Measurements from ENCODE around the gene LTBP1. TPM values are rescaled to one million over a fixed set of nuclear protein-coding genes. Genes with fewer than 3 reads are reported as not detected.

Gene LTBP1
- total RNA-seq, 2 donors from 2014 or later = 0.04 to 0.29 TPM

DNA sequence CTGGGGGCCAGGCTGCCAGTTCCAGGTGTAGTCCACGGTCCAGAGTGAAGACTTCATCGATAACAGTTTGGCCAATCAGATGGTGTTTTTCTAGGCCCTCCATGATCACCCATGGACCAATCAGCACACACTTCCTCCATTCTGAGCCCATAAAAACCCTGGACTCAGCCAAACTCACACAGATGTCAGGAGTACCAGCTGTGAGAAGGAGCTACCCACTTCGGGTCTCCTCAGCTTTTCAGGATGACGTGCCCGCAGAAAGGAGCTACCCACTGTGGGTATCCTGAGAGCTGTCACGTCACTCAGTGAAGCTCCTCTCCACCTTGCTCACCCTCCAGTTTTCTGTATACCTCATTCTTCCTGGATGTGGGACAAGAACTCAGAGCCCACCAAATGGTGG is 319.7 kb downstream of the LTBP1 start:
- Mint-ChIP-seq H3K27me3 (peaks cover 4% of the 10 kb centered on the region), H3K36me3 (ENCODE audit: low read depth) (no peaks in the 10 kb centered on the region), H3K27ac (no peak overlapping the region), H3K4me1 (no peaks in the 10 kb centered on the region), H3K4me3 (no peak overlapping the region), H3K9me3 (no peaks in the 10 kb centered on the region)
- ATAC-seq (replicated peaks) = no peak

- no peak overlapping the region for H3K4me3 Mint-ChIP-seq
- peaks cover 2% of the 10 kb centered on the region for H3K27me3 Mint-ChIP-seq
- no peaks in the 10 kb centered on the region for H3K9me3 Mint-ChIP-seq
- peaks cover 4% of the 10 kb centered on the region for H3K4me1 Mint-ChIP-seq
- H3K36me3 Mint-ChIP-seq (ENCODE audit: low read depth) = no peaks in the 10 kb centered on the region
- no peak overlapping the region for H3K27ac Mint-ChIP-seq
- no peak for ATAC-seq (replicated peaks)
Measured at GRCh38 chr2:33267043-33267442, 320.3 kb downstream of the LTBP1 start.

DNA sequence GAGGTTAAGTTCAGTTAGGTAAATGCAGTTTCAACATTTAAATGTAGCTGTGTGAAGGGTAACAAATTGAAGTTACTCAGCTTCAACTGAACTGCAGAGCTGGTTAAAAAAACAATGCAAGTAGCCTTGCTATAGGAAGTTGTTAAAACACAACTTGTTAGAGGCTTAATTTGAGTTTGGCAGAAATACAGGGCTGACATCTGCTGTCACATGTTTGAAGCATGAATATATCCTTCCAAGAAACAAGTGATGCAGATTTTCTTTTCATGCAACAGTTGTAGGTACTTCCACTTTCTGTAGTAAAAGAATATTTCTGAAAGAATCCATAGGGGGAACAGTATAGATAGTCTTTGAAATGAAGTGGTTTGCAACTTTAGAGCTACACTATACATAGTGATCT is 321.0 kb downstream of the LTBP1 start:
- Mint-ChIP-seq H3K4me3 (no peak overlapping the region), H3K4me1 (peaks cover 4% of the 10 kb centered on the region), H3K9me3 (no peaks in the 10 kb centered on the region), H3K36me3 (ENCODE audit: low read depth) (no peaks in the 10 kb centered on the region), H3K27me3 (peaks cover 2% of the 10 kb centered on the region), H3K27ac (no peak overlapping the region)
- no peak for ATAC-seq (replicated peaks)

DNA sequence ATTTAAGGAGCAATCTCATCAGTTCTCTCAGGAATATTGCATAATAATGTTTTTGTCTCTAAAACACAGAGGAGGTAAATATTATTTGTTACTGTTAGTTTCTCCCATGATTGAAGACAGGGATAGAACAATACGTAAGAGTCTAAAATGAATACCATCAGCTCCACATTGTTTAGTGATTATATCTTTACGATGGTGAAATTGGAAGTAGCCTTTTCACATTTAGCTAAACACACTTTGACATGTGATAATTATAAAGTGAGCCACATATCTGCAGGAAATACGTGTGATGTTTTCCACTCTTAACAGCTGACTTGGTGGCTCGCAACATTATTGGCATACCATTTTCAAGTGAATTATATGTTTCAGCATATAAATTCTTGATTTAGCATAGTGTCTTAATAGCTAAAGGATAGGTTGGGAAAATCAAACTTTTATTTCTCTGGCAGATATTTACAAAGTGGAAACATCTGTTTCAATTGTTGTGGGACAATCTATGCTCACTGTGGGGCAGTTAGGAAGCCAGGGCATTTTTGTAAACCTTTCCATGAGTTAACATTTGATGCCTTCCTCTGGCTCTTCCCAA is 321.6 kb downstream of the LTBP1 start:
- Mint-ChIP-seq H3K4me1 (peaks cover 4% of the 10 kb centered on the region), H3K36me3 (ENCODE audit: low read depth) (no peaks in the 10 kb centered on the region), H3K9me3 (no peaks in the 10 kb centered on the region)

GRCh38 chr2:33272001-33272400 is 325.2 kb downstream of the LTBP1 start:
- peak; percentile 73 for ATAC-seq (replicated peaks)
- no peaks in the 10 kb centered on the region for H3K9me3 Mint-ChIP-seq
- peak overlapping the region; percentile 37 for H3K4me3 Mint-ChIP-seq
- H3K36me3 Mint-ChIP-seq (ENCODE audit: low read depth) = no peaks in the 10 kb centered on the region
- peak overlapping the region; percentile 48 for H3K27ac Mint-ChIP-seq
- H3K27me3 Mint-ChIP-seq = peaks cover 2% of the 10 kb centered on the region
- peaks cover 10% of the 10 kb centered on the region for H3K4me1 Mint-ChIP-seq

More for the DNA sequence above, 321.6 kb downstream of the LTBP1 start:
- ATAC-seq (replicated peaks) = no peak
- Mint-ChIP-seq H3K27ac (no peak overlapping the region), H3K4me3 (no peak overlapping the region), H3K27me3 (peaks cover 2% of the 10 kb centered on the region)

DNA sequence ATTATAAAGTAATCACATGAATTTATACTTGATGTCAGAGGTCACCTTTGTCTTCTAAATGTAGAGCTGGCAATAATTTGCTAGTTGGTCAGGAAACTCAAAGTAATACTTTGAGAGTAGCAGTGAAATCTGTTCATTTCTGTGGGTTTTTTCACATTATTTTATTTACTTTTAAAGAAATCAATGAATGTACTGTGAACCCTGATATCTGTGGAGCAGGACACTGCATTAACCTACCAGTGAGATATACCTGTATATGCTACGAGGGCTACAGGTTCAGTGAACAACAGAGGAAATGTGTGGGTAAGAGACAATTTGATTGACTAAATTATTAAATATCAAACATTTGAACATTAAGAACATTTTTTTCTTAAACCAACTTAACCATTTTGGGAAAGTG is 326.7 kb downstream of the LTBP1 start:
- H3K9me3 Mint-ChIP-seq = no peaks in the 10 kb centered on the region
- H3K4me1 Mint-ChIP-seq = peaks cover 10% of the 10 kb centered on the region
- no peak for ATAC-seq (replicated peaks)
- no peak overlapping the region for H3K4me3 Mint-ChIP-seq
- peaks cover 2% of the 10 kb centered on the region for H3K27me3 Mint-ChIP-seq
- H3K27ac Mint-ChIP-seq = no peak overlapping the region
- H3K36me3 Mint-ChIP-seq (ENCODE audit: low read depth) = no peaks in the 10 kb centered on the region

GRCh38 chr2:33274524-33274923 is 327.8 kb downstream of the LTBP1 start:
- Mint-ChIP-seq H3K9me3 (no peaks in the 10 kb centered on the region), H3K27ac (peak overlapping the region; percentile 48), H3K4me3 (no peak overlapping the region), H3K36me3 (ENCODE audit: low read depth) (no peaks in the 10 kb centered on the region), H3K27me3 (peaks cover 2% of the 10 kb centered on the region), H3K4me1 (peaks cover 10% of the 10 kb centered on the region)
- ATAC-seq (replicated peaks) = no peak

DNA sequence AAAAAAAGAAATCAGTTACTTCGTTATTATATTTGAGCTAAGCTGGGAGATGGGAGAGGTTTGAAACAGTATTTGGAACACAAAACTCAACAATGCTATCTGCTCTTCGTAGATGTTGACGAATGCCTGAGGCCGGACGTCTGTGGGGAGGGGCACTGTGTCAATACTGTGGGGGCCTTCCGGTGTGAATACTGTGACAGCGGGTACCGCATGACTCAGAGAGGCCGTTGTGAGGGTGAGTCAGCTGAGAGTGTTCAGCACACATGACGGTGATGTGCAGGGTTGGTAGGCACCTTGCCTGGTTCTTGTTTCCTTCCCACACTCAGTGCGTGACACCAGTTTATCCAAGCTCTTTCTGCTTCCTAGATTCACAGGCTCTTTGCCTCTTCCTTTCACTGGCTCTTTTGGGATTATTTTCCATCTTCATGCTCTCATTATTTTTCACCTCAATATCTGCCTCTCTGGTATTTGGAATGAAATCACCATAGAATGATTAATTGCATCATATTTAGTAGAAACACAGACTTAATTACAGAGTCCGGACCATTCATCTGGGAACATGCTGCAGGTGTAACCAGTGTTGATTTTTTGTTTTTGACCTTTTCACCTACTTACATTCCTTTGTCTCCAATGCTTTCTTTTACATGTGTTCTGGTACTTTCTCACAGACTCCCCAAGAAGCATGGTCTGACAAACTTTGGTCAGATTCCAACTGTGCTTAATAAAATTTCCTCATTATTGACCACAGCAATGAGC is 329.1 kb downstream of the LTBP1 start:
- peak overlapping the region; percentile 85 for H3K27ac Mint-ChIP-seq
- peak; percentile 94 for ATAC-seq (replicated peaks)
- H3K27me3 Mint-ChIP-seq = no peaks in the 10 kb centered on the region
- peak overlapping the region; percentile 42 for H3K4me3 Mint-ChIP-seq
- H3K9me3 Mint-ChIP-seq = no peaks in the 10 kb centered on the region
- H3K36me3 Mint-ChIP-seq (ENCODE audit: low read depth) = no peaks in the 10 kb centered on the region
- H3K4me1 Mint-ChIP-seq = peaks cover 10% of the 10 kb centered on the region

- Mint-ChIP-seq H3K36me3 (ENCODE audit: low read depth) (no peaks in the 10 kb centered on the region), H3K9me3 (no peaks in the 10 kb centered on the region), H3K4me1 (peaks cover 6% of the 10 kb centered on the region), H3K27me3 (no peaks in the 10 kb centered on the region), H3K27ac (peak overlapping the region; percentile 72), H3K4me3 (no peak overlapping the region)
- no peak for ATAC-seq (replicated peaks)
Measured at GRCh38 chr2:33277002-33277426, 330.3 kb downstream of the LTBP1 start.

- Mint-ChIP-seq H3K9me3 (no peaks in the 10 kb centered on the region), H3K4me3 (no peak overlapping the region), H3K27ac (no peak overlapping the region), H3K36me3 (ENCODE audit: low read depth) (no peaks in the 10 kb centered on the region), H3K4me1 (peaks cover 6% of the 10 kb centered on the region), H3K27me3 (no peaks in the 10 kb centered on the region)
- ATAC-seq (replicated peaks) = no peak
Measured at GRCh38 chr2:33278245-33278943, 331.6 kb downstream of the LTBP1 start.

DNA sequence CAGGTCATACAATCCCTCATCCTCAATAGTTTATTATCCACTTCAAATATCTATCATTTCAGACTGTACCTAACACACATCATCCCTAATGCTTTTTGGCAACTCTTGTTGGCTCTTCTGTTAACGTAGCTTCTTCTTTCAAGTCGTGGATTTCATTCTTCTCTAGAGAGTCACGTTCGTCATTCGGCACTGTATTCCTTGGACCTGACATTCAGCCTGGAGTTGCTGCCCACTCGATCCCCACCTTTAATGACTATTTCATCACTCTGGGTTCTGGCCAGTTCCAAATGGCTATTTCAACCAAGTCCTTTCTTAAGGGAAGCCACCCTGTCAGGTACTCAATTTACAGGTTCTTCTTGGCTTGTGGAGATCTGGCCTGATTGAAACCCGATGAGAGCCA is 337.5 kb downstream of the LTBP1 start:
- no peaks in the 10 kb centered on the region for H3K9me3 Mint-ChIP-seq
- H3K36me3 Mint-ChIP-seq (ENCODE audit: low read depth) = no peaks in the 10 kb centered on the region
- H3K4me3 Mint-ChIP-seq = no peak overlapping the region
- no peak for ATAC-seq (replicated peaks)
- no peaks in the 10 kb centered on the region for H3K4me1 Mint-ChIP-seq
- H3K27me3 Mint-ChIP-seq = peaks cover 6% of the 10 kb centered on the region
- H3K27ac Mint-ChIP-seq = no peak overlapping the region

DNA sequence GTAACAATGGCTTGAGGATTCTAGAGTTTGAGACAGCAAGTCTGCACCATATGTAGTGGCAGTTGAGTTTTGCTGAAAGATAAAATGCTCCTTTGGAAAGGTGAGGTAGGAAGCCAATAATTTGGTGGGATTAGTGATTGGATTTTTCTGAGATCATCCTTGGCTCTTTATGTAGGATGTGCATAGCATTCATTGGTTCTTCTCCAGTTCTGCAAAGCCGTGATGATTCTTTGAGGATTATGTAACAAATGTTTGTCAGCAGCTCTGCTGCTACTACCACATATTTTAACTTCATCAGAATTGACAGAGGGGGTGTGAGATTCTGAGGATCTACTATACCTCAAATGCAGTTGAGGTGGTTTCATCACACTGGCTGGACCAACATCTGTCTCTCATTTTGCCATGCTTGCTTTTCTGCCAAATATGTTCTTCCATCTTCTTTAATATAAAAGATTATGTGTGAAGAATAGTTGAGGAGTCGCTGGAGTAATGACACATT is 340.8 kb downstream of the LTBP1 start:
- Mint-ChIP-seq H3K4me3 (no peak overlapping the region), H3K27ac (no peak overlapping the region), H3K27me3 (peaks cover 11% of the 10 kb centered on the region), H3K4me1 (no peaks in the 10 kb centered on the region), H3K9me3 (no peaks in the 10 kb centered on the region), H3K36me3 (ENCODE audit: low read depth) (no peaks in the 10 kb centered on the region)
- no peak for ATAC-seq (replicated peaks)

DNA sequence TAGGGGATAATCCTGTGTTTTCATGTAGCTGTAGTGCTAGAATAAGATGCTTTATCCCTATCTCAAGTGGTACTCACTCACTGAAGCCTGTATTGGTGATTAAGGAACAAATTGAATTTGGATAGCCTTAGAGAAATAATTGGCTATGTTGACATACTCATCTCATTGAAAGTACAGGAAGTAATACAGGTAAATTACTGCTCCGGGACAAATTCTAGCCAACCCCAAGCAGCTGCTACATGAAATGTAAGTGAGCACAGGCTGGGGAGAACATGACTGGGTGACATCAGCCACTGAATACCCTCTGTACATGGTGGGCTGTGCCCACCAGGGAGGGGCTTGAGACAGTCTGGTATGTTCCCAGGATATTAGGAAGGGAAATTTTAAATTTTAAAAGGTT is 341.3 kb downstream of the LTBP1 start:
- H3K4me1 Mint-ChIP-seq = no peaks in the 10 kb centered on the region

GRCh38 chr2:33289961-33290360 is 343.2 kb downstream of the LTBP1 start:
- Mint-ChIP-seq H3K27ac (no peak overlapping the region), H3K9me3 (no peaks in the 10 kb centered on the region), H3K36me3 (ENCODE audit: low read depth) (no peaks in the 10 kb centered on the region), H3K27me3 (peaks cover 11% of the 10 kb centered on the region), H3K4me1 (no peaks in the 10 kb centered on the region), H3K4me3 (no peak overlapping the region)
- ATAC-seq (replicated peaks) = no peak

More for the DNA sequence above, 341.3 kb downstream of the LTBP1 start:
- no peaks in the 10 kb centered on the region for H3K36me3 Mint-ChIP-seq (ENCODE audit: low read depth)
- ATAC-seq (replicated peaks) = no peak
- H3K4me3 Mint-ChIP-seq = no peak overlapping the region
- H3K27ac Mint-ChIP-seq = no peak overlapping the region
- peaks cover 11% of the 10 kb centered on the region for H3K27me3 Mint-ChIP-seq
- H3K9me3 Mint-ChIP-seq = no peaks in the 10 kb centered on the region

Measured in activated T-helper 17 cell treated with anti-CD3 and anti-CD28 coated beads, Interleukin-2, amount 50 U/mL, for 72 hours (primary cell).